ENCODE measurements around the gene SPAG4.

SPAG4 gene

DNA sequence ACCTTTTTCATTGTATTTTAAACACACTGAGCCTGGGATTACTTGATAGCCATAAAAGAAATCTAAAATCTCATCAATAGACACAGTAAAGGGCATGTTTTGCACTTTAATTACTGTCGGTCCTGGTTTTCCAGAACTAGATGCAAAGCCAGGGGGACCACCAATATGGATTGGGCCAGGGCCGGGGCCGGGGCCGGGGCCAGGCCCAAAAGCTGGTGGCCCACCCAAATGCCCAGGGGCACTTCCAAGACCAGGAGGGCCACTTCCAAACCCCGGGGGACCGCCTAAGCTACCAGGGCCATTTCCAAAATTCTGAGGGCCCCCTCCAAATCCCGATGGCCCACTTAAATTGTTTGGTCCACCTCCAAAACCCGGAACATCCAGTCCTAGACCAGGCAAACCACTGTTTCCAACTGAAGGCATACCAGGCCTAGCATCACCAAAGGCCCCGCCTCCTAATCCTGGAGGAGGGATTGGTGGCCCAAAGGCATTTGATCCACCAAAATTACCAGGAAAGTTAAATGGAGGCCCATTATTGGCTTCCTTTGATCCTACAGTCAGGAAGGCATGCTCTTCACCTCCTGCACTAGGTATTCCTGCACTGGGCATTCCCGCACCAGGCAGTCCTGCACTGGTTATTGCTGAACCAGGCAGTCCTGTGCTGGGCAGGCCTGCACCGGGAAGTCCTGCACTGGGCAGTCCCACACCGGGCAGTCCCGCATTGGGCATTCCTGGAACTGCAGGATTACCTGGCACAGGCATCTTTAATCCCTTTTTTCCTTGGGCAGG lies 37.2 kb downstream of the SPAG4 start:
- Histone ChIP-seq H3K27me3 (ENCODE audit: control insufficient read depth, insufficient read depth, low read length) (no peaks in the 10 kb centered on the region), H3K9ac (ENCODE audit: low read length) (no peak overlapping the region), H3K9me3 (ENCODE audit: control insufficient read depth, low read length) (no peaks in the 10 kb centered on the region), H3K4me1 (ENCODE audit: control insufficient read depth, insufficient read depth, low read length) (no peaks in the 10 kb centered on the region), H3K4me3 (ENCODE audit: low read length) (no peak overlapping the region), H3K36me3 (ENCODE audit: control insufficient read depth, insufficient read depth, low read length) (peaks cover 4% of the 10 kb centered on the region)

DNA sequence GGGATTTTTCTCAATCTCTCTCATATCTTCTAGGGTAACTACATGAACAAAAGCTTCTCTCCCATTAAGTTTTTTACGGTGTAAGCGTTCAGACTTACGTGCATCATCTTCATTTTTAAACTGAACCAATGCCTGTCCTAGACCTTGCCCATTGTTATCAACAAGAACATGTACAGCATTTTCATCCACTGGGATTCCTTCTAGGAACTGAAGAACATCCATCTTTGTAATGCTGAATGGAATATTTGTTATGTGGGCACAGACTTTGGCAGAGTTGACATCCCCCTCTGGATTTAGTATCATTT lies 37.8 kb downstream of the SPAG4 start:
- no peaks in the 10 kb centered on the region for H3K4me1 ChIP-seq (ENCODE audit: control insufficient read depth, insufficient read depth, low read length)

DNA sequence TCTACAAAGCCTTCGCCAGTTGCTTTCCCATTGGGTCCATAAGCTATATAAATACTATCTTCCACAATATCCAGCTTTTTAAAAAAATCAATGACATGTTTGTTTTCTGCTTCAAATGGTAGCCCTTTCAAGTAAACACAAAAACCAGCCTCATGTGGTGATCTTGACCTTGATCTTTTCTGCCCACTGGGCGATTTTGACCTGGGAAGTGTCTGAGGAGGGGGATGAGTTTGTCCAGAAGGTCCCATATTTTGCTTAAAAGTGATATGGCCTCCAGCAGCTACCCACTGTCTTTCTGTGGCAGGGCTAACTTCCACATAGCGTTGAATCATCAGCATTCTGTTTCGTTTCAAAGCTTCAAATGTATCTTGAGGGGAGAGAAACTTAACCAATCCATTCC lies 38.3 kb downstream of the SPAG4 start:
- no peaks in the 10 kb centered on the region for H3K27me3 ChIP-seq (ENCODE audit: control insufficient read depth, insufficient read depth, low read length)
- H3K4me3 ChIP-seq (ENCODE audit: low read length): no peak overlapping the region
- H3K9me3 ChIP-seq (ENCODE audit: control insufficient read depth, low read length): no peaks in the 10 kb centered on the region
- H3K36me3 ChIP-seq (ENCODE audit: control insufficient read depth, insufficient read depth, low read length): peaks cover 4% of the 10 kb centered on the region
- no peak overlapping the region for H3K9ac ChIP-seq (ENCODE audit: low read length)
- H3K4me1 ChIP-seq (ENCODE audit: control insufficient read depth, insufficient read depth, low read length): no peaks in the 10 kb centered on the region

More for the DNA sequence above, 37.8 kb downstream of the SPAG4 start:
- no peak overlapping the region for H3K9ac ChIP-seq (ENCODE audit: low read length)
- no peaks in the 10 kb centered on the region for H3K9me3 ChIP-seq (ENCODE audit: control insufficient read depth, low read length)
- H3K27me3 ChIP-seq (ENCODE audit: control insufficient read depth, insufficient read depth, low read length): no peaks in the 10 kb centered on the region
- H3K36me3 ChIP-seq (ENCODE audit: control insufficient read depth, insufficient read depth, low read length): peaks cover 4% of the 10 kb centered on the region
- H3K4me3 ChIP-seq (ENCODE audit: low read length): no peak overlapping the region

DNA sequence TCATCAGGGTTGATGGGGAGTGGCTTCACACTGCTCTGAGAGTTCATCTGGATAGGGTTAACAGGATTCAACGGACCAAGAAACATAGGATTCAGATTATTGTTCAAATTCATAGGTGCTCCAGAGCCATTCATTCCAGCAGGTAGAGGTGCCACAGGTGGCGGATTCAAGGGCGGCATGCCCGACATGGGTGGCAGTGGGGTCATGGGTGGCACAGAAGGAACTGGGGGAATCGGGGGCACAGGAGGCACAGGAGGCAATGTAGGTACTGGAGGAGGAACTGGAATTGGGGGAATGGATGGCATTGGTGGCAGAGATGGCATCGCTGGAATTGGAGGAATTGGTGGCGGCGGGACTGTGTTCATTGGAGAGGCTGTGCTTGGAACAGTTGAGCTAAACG lies 38.8 kb downstream of the SPAG4 start:
- H3K27me3 ChIP-seq (ENCODE audit: control insufficient read depth, insufficient read depth, low read length): no peaks in the 10 kb centered on the region
- H3K9ac ChIP-seq (ENCODE audit: low read length): no peak overlapping the region
- no peaks in the 10 kb centered on the region for H3K9me3 ChIP-seq (ENCODE audit: control insufficient read depth, low read length)
- H3K36me3 ChIP-seq (ENCODE audit: control insufficient read depth, insufficient read depth, low read length): peaks cover 4% of the 10 kb centered on the region
- no peak overlapping the region for H3K4me3 ChIP-seq (ENCODE audit: low read length)
- H3K4me1 ChIP-seq (ENCODE audit: control insufficient read depth, insufficient read depth, low read length): no peaks in the 10 kb centered on the region

DNA sequence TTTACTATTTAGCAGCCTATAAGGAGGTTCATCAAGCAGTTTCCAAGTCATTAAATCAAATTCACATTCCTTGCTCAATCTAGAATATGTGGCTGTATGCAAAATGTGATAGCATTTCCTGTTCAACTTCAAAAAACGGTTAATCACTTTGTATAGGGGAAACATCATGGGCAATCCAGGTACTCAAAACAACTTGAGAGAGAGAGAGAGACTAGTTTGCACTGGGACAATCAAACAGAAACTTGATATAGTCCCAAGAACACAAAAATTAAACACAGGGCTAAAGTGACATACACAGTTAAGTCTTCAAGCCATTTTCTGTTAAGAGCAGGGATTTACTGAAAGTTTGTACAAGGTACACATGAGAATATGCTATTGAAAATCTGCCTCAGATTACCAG lies 41.6 kb downstream of the SPAG4 start:
- Histone ChIP-seq H3K4me3 (ENCODE audit: low read length) (no peak overlapping the region), H3K9ac (ENCODE audit: low read length) (no peak overlapping the region), H3K36me3 (ENCODE audit: control insufficient read depth, insufficient read depth, low read length) (peaks cover 4% of the 10 kb centered on the region), H3K9me3 (ENCODE audit: control insufficient read depth, low read length) (no peaks in the 10 kb centered on the region), H3K4me1 (ENCODE audit: control insufficient read depth, insufficient read depth, low read length) (peaks cover 11% of the 10 kb centered on the region), H3K27me3 (ENCODE audit: control insufficient read depth, insufficient read depth, low read length) (no peaks in the 10 kb centered on the region)

DNA sequence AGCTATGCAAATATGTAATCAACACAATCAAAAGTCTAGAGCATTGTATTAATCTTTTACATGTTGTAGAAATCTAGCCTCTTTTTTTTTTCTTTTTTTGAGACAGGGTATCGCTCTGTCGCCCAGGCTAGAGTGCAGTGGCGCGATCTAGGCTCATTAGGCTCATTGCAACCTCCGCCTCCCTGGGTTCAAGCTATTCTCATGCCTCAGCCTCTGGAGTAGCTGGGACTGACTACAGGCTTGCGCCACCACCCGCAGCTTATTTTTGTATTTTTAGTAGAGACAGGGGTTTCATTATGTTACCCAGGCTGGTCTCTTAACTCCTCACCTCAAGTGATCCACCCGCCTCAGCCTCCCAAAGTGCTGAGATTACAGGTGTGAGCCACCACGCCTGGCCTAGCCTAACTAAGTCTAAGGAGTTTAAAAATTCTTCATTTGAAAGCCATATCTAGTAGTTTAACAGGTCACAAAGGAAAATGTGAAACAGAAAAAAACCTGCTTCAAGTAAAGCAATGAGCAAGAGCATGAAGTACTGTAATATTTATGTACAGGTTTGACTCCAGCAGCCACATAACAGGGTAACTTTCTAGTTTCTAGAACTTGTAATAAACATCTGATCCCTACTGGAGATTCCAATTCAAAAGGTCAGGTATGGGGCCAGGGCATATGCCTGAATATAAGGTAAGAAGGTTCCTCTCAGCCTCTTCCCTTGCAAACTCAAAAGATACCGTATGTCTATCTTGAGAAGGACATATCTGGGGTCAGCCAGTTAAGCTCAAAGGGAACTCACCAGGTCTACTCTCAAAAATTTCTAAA lies 44.7 kb downstream of the SPAG4 start:
- H3K4me1 ChIP-seq (ENCODE audit: control insufficient read depth, insufficient read depth, low read length): peaks cover 11% of the 10 kb centered on the region
- H3K36me3 ChIP-seq (ENCODE audit: control insufficient read depth, insufficient read depth, low read length): no peaks in the 10 kb centered on the region
- H3K9ac ChIP-seq (ENCODE audit: low read length): no peak overlapping the region
- no peak overlapping the region for H3K4me3 ChIP-seq (ENCODE audit: low read length)
- no peaks in the 10 kb centered on the region for H3K9me3 ChIP-seq (ENCODE audit: control insufficient read depth, low read length)
- no peaks in the 10 kb centered on the region for H3K27me3 ChIP-seq (ENCODE audit: control insufficient read depth, insufficient read depth, low read length)

DNA sequence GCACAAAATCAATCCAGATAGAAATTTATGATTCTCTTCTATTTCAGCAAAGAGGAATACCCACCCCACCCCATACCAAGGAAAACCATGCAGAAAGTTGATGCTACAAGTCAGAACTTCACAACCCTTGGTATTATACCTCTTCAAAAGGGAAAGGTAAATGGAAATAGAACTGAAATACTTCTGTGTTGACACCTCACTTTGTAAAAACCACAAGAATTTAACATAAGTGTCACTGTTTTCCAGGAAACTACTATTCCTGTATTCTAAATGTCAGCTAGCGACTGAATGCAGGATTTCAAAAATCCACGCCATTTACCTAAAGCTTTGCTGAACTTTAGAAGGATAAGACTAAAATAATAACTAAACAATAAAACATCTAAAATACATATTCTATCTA lies 45.4 kb downstream of the SPAG4 start:
- no peaks in the 10 kb centered on the region for H3K36me3 ChIP-seq (ENCODE audit: control insufficient read depth, insufficient read depth, low read length)
- H3K27me3 ChIP-seq (ENCODE audit: control insufficient read depth, insufficient read depth, low read length): no peaks in the 10 kb centered on the region
- H3K4me1 ChIP-seq (ENCODE audit: control insufficient read depth, insufficient read depth, low read length): peaks cover 11% of the 10 kb centered on the region
- H3K9ac ChIP-seq (ENCODE audit: low read length): no peak overlapping the region
- no peaks in the 10 kb centered on the region for H3K9me3 ChIP-seq (ENCODE audit: control insufficient read depth, low read length)
- H3K4me3 ChIP-seq (ENCODE audit: low read length): no peak overlapping the region

DNA sequence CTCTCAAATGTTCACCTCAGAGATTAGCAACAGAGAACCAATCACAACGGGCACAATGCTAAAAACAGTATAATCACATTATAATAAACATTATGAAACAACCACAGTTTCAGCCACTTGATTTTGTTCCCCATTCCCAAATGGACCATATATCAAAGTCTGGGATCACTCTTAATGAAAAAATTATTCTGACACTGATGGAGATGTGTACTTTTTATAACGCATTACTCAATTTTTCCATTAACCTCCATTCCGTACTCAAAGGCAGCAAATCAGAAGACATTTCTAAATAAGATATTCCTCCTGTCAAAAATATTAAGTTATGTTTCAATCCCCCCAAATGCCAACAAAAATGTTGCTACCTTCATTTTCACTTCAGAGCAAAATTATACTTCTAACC lies 46.3 kb downstream of the SPAG4 start:
- peaks cover 11% of the 10 kb centered on the region for H3K4me1 ChIP-seq (ENCODE audit: control insufficient read depth, insufficient read depth, low read length)
- no peak overlapping the region for H3K9ac ChIP-seq (ENCODE audit: low read length)
- H3K4me3 ChIP-seq (ENCODE audit: low read length): no peak overlapping the region

DNA sequence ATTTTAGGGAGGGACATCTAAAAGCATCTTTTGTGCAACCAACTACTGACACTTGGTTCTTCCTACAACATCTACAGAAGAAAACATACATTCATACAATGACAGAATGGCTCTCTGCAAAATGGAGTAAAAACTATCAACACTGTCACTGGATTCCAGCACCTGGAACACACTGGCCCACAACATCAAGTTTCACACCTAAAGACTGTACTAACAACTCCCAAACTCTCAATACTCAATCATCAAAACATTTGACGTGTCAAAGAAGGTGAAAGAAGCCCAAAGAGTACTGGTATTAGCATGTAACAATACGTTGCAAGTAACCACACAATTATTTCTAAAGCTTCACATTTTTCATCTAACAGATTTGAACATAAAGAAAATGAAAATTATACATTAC lies 46.9 kb downstream of the SPAG4 start:
- Histone ChIP-seq H3K4me3 (ENCODE audit: low read length) (no peak overlapping the region), H3K9ac (ENCODE audit: low read length) (no peak overlapping the region), H3K36me3 (ENCODE audit: control insufficient read depth, insufficient read depth, low read length) (no peaks in the 10 kb centered on the region), H3K4me1 (ENCODE audit: control insufficient read depth, insufficient read depth, low read length) (peaks cover 11% of the 10 kb centered on the region), H3K27me3 (ENCODE audit: control insufficient read depth, insufficient read depth, low read length) (no peaks in the 10 kb centered on the region), H3K9me3 (ENCODE audit: control insufficient read depth, low read length) (no peaks in the 10 kb centered on the region)

More for the DNA sequence above, 46.3 kb downstream of the SPAG4 start:
- Histone ChIP-seq H3K27me3 (ENCODE audit: control insufficient read depth, insufficient read depth, low read length) (no peaks in the 10 kb centered on the region), H3K36me3 (ENCODE audit: control insufficient read depth, insufficient read depth, low read length) (no peaks in the 10 kb centered on the region), H3K9me3 (ENCODE audit: control insufficient read depth, low read length) (no peaks in the 10 kb centered on the region)

DNA sequence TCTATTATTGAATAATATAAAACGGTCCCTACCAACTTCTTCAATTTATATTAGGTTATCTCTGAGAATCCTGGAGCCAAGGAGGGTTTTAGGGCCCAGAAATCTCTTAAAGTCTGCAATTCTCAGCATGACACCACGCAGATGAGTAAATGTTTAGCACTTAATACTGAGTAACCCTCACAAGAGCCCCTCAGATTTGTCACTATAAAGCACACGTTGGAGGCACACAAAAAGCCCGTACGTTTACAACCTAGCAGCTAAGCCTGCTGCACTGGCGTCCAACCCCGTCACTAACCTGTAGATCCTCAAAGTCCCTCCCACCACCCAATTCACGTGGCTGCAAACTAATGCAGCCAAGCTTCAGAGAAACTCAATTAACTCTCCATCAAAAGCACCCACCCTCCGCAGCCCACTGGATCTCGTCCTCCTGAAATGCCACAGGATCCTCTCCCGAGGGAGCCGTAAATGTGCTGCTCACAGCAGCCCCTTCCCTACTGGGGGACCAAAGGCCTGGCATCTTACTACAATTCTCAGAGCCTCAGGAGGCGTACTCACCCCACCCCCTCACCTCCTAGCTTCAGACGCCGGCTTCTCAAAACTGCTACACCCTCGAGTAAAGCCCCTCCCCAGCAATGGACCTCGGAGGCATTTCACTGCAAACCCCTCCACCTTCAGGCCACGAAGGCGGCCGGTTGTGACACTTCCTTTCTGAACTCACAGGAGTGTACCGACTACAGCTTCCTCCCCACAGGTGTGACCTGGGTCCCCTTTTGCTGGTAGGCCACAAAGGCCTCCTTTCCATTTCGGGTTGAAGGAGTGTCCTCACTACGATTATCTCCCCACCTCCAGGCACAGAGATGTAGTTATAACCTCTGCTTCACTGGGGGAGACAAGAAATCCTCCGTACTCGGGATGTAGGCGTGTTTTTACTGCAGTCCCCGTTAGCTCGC lies 48.2 kb downstream of the SPAG4 start:
- peaks cover 11% of the 10 kb centered on the region for H3K4me1 ChIP-seq (ENCODE audit: control insufficient read depth, insufficient read depth, low read length)
- H3K9ac ChIP-seq (ENCODE audit: low read length): peak overlapping the region; percentile 98
- H3K36me3 ChIP-seq (ENCODE audit: control insufficient read depth, insufficient read depth, low read length): no peaks in the 10 kb centered on the region
- no peaks in the 10 kb centered on the region for H3K27me3 ChIP-seq (ENCODE audit: control insufficient read depth, insufficient read depth, low read length)
- H3K9me3 ChIP-seq (ENCODE audit: control insufficient read depth, low read length): no peaks in the 10 kb centered on the region
- peak overlapping the region; percentile 99 for H3K4me3 ChIP-seq (ENCODE audit: low read length)

DNA sequence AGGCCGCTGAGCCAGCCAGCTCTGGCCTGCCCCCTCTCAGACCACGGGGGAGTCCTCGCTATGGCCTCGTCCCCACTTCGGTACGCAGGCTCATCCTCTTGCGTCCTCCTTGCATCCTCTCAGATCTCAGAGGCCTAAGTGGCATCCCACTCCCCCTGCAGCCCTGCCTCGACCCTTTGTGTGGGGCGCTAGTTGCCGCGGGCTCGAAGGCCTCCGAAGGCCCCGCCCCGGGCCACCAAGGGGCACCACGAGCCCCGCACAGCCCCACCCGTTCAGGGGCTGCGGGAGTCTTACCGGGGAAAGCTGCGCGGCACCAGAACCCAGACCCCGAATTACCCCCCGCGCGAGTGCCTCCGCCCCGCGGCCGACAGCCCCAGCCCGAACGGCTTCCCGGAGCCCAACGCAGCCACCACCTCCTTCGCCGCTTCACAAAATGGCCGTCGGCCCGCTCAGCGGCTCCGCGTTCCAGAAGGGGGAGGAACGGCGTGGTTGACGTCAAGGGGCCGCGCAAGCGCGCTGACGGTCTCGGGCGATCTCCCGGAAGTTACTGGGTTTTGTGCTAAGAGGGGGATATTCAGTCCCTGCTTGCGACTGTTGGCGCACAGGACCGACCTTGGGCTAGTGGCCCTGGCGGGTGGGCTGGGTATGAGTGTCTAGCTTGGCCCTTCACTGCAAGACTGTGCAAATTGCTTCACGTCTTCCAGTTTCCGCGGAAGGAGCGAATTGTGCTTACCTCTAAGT lies 49.0 kb downstream of the SPAG4 start, which contains the start of the genes CPNE1 and RBM12:
Gene CPNE1, minus strand, starts transcription at position 435 of the 741 bp plus-strand sequence. CDS start 31,977 bp downstream, outside the sequence.
Gene RBM12, minus strand, starts transcription at position 435 of the 741 bp plus-strand sequence. CDS start 9,578 bp downstream, outside the sequence.
- peak within 1 kb of the TSS; percentile 98 for H3K9ac ChIP-seq (ENCODE audit: low read length)

More for the DNA sequence above, 49.0 kb downstream of the SPAG4 start, which contains the start of the genes CPNE1 and RBM12:
- Histone ChIP-seq H3K36me3 (ENCODE audit: control insufficient read depth, insufficient read depth, low read length) (no peaks in the 10 kb centered on the region), H3K9me3 (ENCODE audit: control insufficient read depth, low read length) (no peaks in the 10 kb centered on the region), H3K4me3 (ENCODE audit: low read length) (peak within 1 kb of the TSS; percentile 99), H3K27me3 (ENCODE audit: control insufficient read depth, insufficient read depth, low read length) (no peaks in the 10 kb centered on the region), H3K4me1 (ENCODE audit: control insufficient read depth, insufficient read depth, low read length) (peaks cover 11% of the 10 kb centered on the region)
